GM06990 (cell line): ENCODE data around the gene TCF20.

ENCODE experiments used
- DNase-seq: peaks from one replicate; pipeline ENCODE4 v3.0.0-alpha.2; 2011; ENCODE audit not compliant: insufficient read length; ENCODE audit errors: extremely low read depth
- H3K27me3 ChIP-seq: replicated peaks from 2 replicates; pipeline ENCODE4 v1.6.0; 2011; ENCODE audit warnings: low read length; ENCODE audit not compliant: control insufficient read depth, insufficient read depth
- H3K36me3 ChIP-seq: 2 replicates; pipeline ENCODE4 v1.5.1; 2011; ENCODE audit warnings: low read length; ENCODE audit not compliant: control insufficient read depth, insufficient read depth
- H3K4me3 ChIP-seq: replicated peaks from 2 replicates; pipeline ENCODE4 v1.5.1; 2011; ENCODE audit warnings: low read depth, mild to moderate bottlenecking, control low read depth, low read length
- CTCF ChIP-seq: IDR thresholded peaks from 2 replicates; pipeline ENCODE4 v1.5.1; 2011; ENCODE audit warnings: low read length, control low read depth, mild to moderate bottlenecking, inconsistent platforms; ENCODE audit not compliant: insufficient read depth, poor library complexity, severe bottlenecking

Gene TCF20

GRCh38 chr22:42270510-42271190 lies at the start of gene TCF20:
Gene TCF20, minus strand, starts transcription at chr22:42270653. Its CDS starts 55,348 bp downstream, at chr22:42215305.
- Histone ChIP-seq H3K27me3 (no peaks in the 10 kb centered on the region), H3K36me3 (no peaks in the 10 kb centered on the region), H3K4me3 (peak within 1 kb of the TSS; percentile 91)
- peak; percentile 82 for DNase-seq
- TF ChIP-seq CTCF = no peak

- no peak overlapping the region for H3K4me3 ChIP-seq
- DNase-seq = no peak
- H3K27me3 ChIP-seq = no peaks in the 10 kb centered on the region
- H3K36me3 ChIP-seq = no peaks in the 10 kb centered on the region
- TF ChIP-seq CTCF = no peak
Measured at GRCh38 chr22:42319386-42319785, 48.9 kb upstream of the TCF20 start.

- Histone ChIP-seq H3K27me3 (no peaks in the 10 kb centered on the region), H3K36me3 (no peaks in the 10 kb centered on the region), H3K4me3 (no peak overlapping the region)
- DNase-seq = no peak
- TF ChIP-seq CTCF = no peak
Measured at GRCh38 chr22:42318967-42319366, 48.5 kb upstream of the TCF20 start.

- no peak for DNase-seq
- no peak for TF ChIP-seq CTCF
- H3K27me3 ChIP-seq = no peaks in the 10 kb centered on the region
- H3K4me3 ChIP-seq = no peak overlapping the region
- H3K36me3 ChIP-seq = no peaks in the 10 kb centered on the region
Measured at GRCh38 chr22:42317691-42318547, 47.5 kb upstream of the TCF20 start.

- TF ChIP-seq CTCF = no peak
- H3K4me3 ChIP-seq = no peak overlapping the region
- DNase-seq = no peak
- H3K27me3 ChIP-seq = no peaks in the 10 kb centered on the region
- H3K36me3 ChIP-seq = no peaks in the 10 kb centered on the region
Measured at GRCh38 chr22:42317008-42317407, 46.6 kb upstream of the TCF20 start.
